Activated CD8-positive, alpha-beta memory T cell treated with anti-CD3 and anti-CD28 coated beads for 48 hours (primary cell): Measurements from ENCODE around the gene SCO2.
"Not testable (repeated sequence)": the region's sequence is repeated elsewhere in the genome, so short reads cannot be mapped to it uniquely, and the experiment has no call there.

Source experiments
- DNase-seq, 3 experiments: peaks; one replicate each; pipeline ENCODE4 v3.0.0-alpha.2; 2020; ENCODE audit warnings: low read depth in 2 of 3, low spot score in 2 of 3

SCO2 gene

DNA sequence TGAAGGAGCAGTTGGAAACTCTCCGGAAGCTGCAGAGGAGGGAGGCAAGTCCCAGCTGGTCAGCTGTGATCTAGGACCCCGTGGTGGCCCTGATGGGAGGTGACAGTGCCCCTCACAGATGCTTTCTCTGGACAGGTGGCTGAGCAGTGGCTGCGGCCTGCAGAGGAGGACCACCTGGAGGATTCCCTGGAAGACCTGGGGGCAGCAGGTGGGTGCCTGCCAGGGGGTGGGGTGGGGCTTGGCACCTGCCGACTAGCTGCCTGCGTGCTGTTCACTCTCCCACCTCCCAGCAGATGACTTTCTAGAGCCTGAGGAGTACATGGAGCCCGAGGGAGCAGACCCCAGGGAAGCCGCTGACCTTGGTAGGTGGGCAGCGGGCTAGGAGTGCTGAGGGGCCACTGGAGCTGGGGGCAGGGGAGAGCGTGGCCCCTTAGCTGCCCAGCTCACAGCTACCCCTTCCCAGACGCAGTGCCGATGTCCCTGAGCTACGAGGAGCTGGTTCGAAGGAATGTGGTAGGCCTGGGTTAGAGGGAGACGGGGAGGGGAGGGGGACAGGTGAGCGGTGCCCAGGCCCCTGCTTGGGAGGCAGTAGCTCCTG lies 3.1 kb downstream of the SCO2 start:
- no peak for DNase-seq

- DNase-seq, result no peak
These were observed 3.7 kb downstream of the SCO2 start for GRCh38 chr22:50521710-50522109.

DNA sequence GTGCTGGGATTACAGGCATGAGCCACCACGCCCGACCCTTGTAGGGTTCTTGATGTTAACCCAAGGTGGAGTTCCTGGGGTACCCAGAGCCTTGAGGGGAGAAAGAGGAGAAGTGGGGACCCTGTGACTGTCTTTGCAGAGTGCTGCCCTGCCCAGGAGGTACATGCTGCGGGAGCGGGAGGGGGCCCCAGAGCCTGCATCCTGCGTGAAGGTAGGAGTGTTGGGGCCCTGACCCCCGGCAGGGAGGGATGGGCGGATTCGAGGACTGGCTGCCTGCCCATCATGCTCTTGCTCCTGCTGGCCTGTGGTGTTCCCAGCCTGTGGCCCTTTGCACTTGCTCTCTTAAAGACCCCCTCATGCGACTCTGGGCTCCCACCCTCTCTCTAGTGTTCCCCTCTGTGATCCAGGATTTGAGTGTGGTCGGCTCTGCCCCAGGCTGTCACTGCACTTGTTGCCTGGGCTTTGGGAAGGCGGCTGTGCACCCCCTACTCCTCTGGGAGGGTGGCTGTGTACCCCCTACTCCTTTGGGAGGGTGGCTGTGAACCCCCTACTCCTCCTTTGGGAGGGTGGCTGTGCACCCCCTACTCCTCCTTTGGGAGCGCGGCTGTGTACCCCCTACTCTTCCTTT lies 4.5 kb downstream of the SCO2 start:
- DNase-seq, result no peak

DNA sequence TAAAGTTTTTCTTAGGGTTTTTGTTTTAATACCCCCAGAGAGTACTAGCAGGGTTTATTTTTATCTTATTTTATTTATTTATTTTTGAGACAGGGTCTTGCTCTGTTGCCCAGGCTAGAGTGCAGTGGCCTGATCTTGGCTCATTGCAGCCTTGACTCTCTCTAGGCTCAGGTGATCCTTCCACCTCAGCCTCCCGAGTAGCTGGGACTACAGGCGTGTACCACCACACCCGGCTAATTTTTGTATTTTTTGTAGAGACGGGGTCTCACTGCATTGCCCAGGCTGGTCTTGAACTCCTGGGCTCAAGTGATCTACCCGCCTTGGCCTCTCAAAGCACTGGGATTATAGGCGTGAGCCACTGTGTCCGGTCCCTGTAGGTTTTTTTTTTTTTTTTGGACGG lies 5.2 kb downstream of the SCO2 start:
- DNase-seq, result not testable (repeated sequence)

DNA sequence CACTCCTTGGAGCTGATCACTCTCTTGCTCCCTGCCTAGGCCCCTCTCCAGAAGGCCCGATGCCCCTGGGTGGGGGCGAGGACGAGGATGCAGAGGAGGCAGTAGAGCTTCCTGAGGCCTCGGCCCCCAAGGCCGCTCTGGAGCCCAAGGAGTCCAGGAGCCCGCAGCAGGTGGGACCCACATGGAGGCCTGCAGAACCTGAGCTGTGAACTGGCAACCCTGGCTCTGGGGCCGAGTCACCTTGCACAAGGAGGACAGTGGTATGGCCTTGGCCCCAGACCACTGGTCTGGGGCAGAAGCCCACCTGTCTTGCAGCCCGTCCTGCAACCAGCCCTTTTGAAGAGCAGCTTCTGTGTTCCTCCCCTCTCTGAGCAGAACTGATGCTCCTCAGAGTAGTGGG lies 6.2 kb downstream of the SCO2 start:
- no peak for DNase-seq

GRCh38 chr22:50518606-50519005 lies 6.8 kb downstream of the SCO2 start:
- DNase-seq, result no peak

GRCh38 chr22:50517495-50518260 lies 7.7 kb downstream of the SCO2 start:
- DNase-seq, result no peak

DNA sequence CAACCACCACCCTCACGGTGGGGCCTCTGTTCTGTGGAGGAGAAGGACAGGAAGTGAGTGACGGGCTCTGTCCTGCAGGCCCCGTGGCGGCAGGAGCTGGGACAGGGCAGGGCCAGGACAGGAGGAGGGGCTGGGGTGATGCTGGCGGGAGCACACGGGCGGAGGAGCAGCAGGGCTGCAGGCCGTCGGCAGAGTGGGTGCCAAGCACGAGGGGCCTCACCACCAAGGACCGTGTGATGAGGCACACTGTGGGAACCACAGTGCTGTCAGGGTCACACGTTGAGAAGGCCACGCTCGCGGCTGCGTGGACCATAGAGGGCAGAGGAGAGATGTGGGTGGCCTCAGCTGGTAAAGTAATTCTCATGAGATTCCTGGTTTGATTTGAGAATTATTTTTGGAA lies 8.5 kb downstream of the SCO2 start:
- no peak for DNase-seq

DNA sequence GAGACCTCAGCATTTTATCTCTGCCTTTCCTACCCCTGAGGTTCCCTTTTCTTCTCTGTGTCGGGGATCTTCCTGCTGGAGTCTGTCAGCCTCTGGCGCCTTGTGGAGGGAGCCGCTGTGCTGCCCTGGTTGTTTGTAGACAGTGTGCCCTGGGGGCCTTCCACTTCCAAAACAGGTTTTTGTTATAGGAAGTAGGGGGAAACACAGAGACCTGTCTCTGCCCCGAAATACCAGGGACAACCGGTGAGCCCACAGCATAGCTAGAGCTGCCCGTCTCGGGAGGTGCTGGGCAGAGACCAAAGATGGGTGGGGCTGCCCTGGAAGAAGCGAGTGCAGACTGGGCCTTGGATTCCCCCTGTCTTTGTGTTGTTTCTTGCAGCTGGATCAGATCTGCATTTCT lies 9.3 kb downstream of the SCO2 start:
- no peak for DNase-seq

GRCh38 chr22:50513175-50513574 lies 12.2 kb downstream of the SCO2 start:
- no peak for DNase-seq

DNA sequence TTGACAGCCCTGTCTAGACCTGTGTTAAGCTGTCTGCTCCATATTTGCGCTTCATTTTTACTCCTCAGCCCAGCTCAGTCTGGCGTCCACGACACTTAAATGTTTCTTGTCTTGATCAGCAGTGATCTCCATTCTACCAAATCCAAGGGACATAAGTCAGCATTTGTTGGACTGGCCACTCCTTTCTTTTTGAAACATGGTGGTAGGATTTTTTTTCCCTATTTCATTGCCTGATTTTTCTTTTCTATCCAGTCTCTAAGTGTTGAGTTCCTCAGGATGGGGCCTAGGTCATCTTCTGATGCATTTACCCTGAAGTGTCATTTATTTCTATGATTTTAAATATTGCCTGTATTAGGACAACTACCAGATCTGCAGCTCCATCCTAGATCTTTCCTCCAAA lies 16.5 kb downstream of the SCO2 start:
- DNase-seq, result no peak

DNA sequence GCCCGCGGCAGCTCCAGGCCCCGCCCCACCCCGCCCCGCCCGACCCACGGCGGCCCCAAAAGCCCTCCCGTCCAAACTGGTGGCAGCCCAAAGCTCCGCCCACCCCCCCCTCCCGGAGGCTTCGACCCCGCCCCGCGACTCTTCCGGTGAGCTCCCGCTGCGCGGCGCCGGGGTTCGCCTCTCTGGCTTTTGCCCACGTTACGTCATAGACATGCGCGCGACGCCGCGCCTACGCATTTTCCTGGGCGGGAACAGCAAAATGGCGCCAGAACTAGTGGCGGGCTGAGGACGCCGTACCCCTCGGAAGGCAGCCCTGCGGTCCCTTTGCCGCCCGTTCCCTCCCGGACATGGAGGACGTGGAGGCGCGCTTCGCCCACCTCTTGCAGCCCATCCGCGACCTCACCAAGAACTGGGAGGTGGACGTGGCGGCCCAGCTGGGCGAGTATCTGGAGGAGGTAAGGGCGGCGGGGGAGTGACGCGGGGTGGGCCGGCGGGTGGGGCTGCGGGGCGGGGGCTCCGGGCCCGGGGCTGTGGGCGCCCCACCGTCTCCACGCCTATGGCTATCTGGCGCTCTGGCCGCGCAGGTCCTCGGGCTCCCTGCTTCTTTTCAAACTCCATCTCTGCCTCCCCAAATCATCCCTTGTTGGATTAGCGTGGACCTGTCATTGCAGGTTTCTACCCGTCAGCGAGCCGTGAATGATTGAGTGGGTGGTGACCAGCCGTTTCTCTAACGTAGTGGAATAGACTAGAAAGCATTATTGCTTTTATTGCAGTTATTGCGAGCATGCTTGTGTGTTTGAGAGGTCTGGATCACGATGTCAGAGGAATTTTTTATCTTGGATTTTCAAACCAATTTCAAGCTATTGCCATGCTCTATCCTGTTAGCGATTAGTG lies 17.2 kb downstream of the SCO2 start, which contains the start of gene NCAPH2:
Gene NCAPH2 (plus strand): TSS at position 234 of the 894 bp plus-strand sequence. CDS start 114 bp downstream, at position 348.
- DNase-seq, result peak; percentile 98 to 99 (median 99)

DNA sequence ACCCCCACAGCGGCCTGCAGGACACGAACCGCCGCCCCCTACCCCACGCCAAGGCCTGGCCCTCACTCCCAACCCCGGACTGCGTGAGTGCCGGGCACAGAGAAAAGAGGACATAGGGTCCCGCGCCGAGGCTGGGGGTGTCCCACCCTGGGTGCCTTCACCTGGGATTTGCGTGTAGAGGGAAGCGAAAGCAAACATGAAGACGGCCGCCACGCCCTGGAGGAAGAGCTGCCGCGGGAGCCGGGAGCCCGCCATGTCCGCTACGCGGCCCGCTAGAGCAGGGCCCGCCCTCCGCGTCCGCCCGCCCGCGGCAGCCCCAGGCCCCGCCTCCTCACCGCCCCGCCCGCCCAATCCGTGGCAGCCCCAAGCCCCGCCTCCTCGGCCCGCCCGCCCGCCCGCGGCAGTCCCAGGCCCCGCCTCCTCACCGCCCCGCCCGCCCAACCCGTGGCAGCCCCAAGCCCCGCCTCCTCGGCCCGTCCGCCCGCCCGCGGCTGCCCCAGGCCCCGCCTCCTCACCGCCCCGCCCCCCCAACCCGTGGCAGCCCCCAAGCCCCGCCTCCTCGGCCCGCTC lies 17.9 kb downstream of the SCO2 start, which contains the start of gene LMF2:
Gene LMF2 (minus strand): TSS at position 282 of the 570 bp plus-strand sequence. CDS start 27 bp downstream, at position 255.
- peak; percentile 82 to 92 (median 86) for DNase-seq

DNA sequence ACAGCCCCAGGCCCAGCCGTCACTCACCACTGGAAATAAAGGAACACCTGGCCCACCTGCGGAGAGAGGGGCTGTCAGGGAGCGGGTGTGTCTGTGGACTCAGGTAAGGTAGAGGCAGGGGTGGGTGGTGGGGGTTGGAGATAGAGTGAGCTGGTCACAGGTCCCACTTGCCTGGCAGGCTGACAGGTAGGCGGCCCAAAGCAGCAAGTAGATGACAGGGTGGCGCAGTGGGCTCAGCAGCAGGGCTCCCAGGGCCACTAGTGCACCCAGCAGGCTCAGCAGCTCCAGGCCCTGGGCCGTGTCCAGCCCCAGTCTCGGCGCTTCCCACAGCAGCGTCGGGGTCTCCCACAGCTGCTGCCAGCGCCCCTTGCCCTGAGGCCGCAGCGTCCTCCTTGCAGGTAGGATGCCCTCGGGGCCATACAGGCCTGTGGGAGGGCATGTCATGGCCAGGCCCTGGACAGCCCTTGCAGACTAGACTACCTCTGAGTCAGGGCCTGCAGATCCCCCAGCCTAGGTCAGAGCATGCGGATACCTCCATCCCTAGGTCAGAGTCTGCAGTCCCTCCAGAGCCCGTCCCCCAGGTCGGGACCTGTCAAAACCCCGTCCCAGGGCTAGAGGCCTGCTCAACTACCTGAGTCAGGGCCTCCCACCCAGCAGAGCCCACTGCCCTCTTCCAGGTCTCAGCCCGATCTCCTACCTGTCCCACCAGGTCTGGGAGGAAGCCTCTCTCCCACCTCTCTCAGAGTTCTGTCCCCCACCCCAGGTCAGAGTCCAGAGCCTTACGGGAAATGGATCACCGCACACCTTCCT lies 18.6 kb downstream of the SCO2 start:
- DNase-seq, result no peak

GRCh38 chr22:50505776-50506610 lies 19.4 kb downstream of the SCO2 start:
- no peak for DNase-seq

GRCh38 chr22:50505276-50505775 lies 20.1 kb downstream of the SCO2 start:
- DNase-seq, result no peak

GRCh38 chr22:50504369-50505211 lies 20.8 kb downstream of the SCO2 start:
- DNase-seq, result no peak
